Suprapubic skin (tissue), 4 donors: ENCODE results near the gene NARS2. TPM values are rescaled to one million over a fixed set of nuclear protein-coding genes. Genes with fewer than 3 reads are reported as not detected.

Source experiments
- DNase-seq, 2 donors: peaks; one replicate each; pipeline ENCODE4 v3.0.0-alpha.2; 2019; ENCODE audit warnings: low spot score in 2 of 2
- H3K27ac ChIP-seq: fragments of 200-600 bp; sonication (generic); one replicate; pipeline ENCODE4 v1.5.1; 2019
- H3K27me3 ChIP-seq: fragments of 200-600 bp; sonication (generic); one replicate; pipeline ENCODE4 v1.5.1; 2019
- H3K36me3 ChIP-seq: fragments of 200-600 bp; sonication (generic); one replicate; pipeline ENCODE4 v1.5.1; 2019
- H3K4me1 ChIP-seq: fragments of 200-600 bp; sonication (generic); one replicate; pipeline ENCODE4 v1.5.1; 2019
- H3K4me3 ChIP-seq: fragments of 200-600 bp; sonication (generic); one replicate; pipeline ENCODE4 v1.5.1; 2019; ENCODE audit warnings: mild to moderate bottlenecking
- H3K9me3 ChIP-seq: fragments of 200-600 bp; sonication (generic); one replicate; pipeline ENCODE4 v1.5.1; 2019
- CTCF ChIP-seq, 2 donors: fragments of 200-600 bp in 1 of 2; fragments of 450-650 bp in 1 of 2; sonication (generic) in 1 of 2; IDR thresholded peaks; one replicate each; pipeline ENCODE4 v1.5.1; 2016 to 2019; ENCODE audit warnings: antibody characterized with exemption in 2 of 2, mild to moderate bottlenecking in 1 of 2, moderate library complexity in 1 of 2
- EP300 ChIP-seq: sonication (generic); formaldehyde crosslinking; IDR thresholded peaks from one replicate; pipeline ENCODE4 v1.6.1; 2017; ENCODE audit warnings: antibody characterized with exemption
- POLR2A ChIP-seq, 2 donors: fragments of 450-650 bp; IDR thresholded peaks; one replicate each; pipeline ENCODE4 v1.6.1; 2017; ENCODE audit warnings: antibody characterized with exemption in 2 of 2, mild to moderate bottlenecking in 2 of 2, moderate library complexity in 2 of 2
- POLR2AphosphoS5 ChIP-seq, 3 donors: sonication (generic); formaldehyde crosslinking; IDR thresholded peaks; one replicate each; pipeline ENCODE4 v1.6.1; 2017; ENCODE audit warnings: antibody characterized with exemption in 3 of 3
- WGBS: methylation state at CpG from one replicate; pipeline ENCODE4 v1.1.5; 2018; 5-methylcytosine and 5-hydroxymethylcytosine counted together
- total RNA-seq, 4 donors: library from RNA; depleted of rRNA; stranded (reverse); fragments of >200 nt; gene quantifications; one replicate each; pipeline ENCODE4 v1.1.0, GENCODE V29; 2016

The NARS2 gene
- total RNA-seq, 4 donors from 2014 or later = 10.9 to 14.7 (median 14.7) TPM

GRCh38 chr11:78398715-78399114, 175.9 kb downstream of the NARS2 start:
- Histone ChIP-seq H3K4me1 (peaks cover 3% of the 10 kb centered on the region), H3K9me3 (no peaks in the 10 kb centered on the region), H3K36me3 (no peaks in the 10 kb centered on the region), H3K27ac (no peak overlapping the region), H3K27me3 (no peaks in the 10 kb centered on the region), H3K4me3 (no peak overlapping the region)
- TF ChIP-seq CTCF (IDR thresholded peaks at IDR 0.05) = no peak
- no peak for TF ChIP-seq POLR2A (IDR thresholded peaks at IDR 0.05)
- TF ChIP-seq EP300 = no peak
- no peak for TF ChIP-seq POLR2AphosphoS5 (IDR thresholded peaks at IDR 0.05)
- DNase-seq = no peak
- 74% methylated on average over 1 of the region's 1 CpG for WGBS

DNA sequence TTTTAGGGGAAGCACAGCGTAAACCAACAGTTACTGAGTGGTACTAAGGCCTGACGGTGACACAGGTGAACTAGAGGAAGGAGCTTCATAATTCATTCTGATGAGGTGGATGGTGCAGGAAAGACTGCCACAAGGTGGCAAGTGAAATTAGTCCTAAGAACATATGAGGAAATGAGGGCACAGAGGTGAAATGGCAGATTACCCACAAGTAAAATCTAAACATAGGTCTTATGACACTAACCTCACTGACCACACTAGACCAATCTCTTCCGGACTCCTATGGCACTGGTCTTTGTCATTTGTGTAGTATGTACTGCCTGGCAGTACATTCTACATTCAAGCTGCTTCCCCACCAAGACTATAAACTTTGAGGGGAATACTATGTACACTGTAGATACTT, 177.3 kb downstream of the NARS2 start:
- Histone ChIP-seq H3K27ac (no peak overlapping the region), H3K4me3 (no peak overlapping the region), H3K27me3 (no peaks in the 10 kb centered on the region), H3K36me3 (no peaks in the 10 kb centered on the region), H3K9me3 (no peaks in the 10 kb centered on the region), H3K4me1 (peaks cover 3% of the 10 kb centered on the region)
- TF ChIP-seq POLR2AphosphoS5 (IDR thresholded peaks at IDR 0.05) (no peak), POLR2A (IDR thresholded peaks at IDR 0.05) (no peak), EP300 (no peak), CTCF (IDR thresholded peaks at IDR 0.05) (no peak)
- 79% methylated on average over 3 of the region's 3 CpGs for WGBS
- no peak for DNase-seq

DNA sequence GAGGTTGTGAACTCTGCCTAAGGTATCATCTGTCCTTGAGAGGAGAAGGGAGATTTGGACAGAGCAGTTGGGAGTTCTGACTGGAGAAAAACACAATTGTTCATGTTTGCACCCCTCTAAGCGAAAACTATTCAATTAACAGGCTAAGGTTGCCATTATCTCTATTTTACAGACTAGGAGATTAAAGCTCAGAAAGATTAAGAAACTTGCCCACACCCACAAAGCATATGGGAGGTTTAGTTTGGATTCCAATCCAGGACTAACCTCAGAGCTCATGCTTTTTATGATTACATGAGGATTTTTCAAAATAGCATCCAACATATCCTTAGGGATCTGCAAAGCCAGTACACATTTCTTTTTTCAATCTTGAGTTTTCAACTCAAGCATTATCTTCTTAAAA, 179.1 kb downstream of the NARS2 start:
- Histone ChIP-seq H3K27me3 (no peaks in the 10 kb centered on the region), H3K9me3 (no peaks in the 10 kb centered on the region), H3K27ac (no peak overlapping the region), H3K4me1 (peaks cover 3% of the 10 kb centered on the region), H3K4me3 (no peak overlapping the region), H3K36me3 (no peaks in the 10 kb centered on the region)
- TF ChIP-seq EP300 (no peak), POLR2A (IDR thresholded peaks at IDR 0.05) (no peak), POLR2AphosphoS5 (IDR thresholded peaks at IDR 0.05) (no peak), CTCF (IDR thresholded peaks at IDR 0.05) (no peak)
- no peak for DNase-seq
- WGBS = 93% methylated on average over 1 of the region's 1 CpG

DNA sequence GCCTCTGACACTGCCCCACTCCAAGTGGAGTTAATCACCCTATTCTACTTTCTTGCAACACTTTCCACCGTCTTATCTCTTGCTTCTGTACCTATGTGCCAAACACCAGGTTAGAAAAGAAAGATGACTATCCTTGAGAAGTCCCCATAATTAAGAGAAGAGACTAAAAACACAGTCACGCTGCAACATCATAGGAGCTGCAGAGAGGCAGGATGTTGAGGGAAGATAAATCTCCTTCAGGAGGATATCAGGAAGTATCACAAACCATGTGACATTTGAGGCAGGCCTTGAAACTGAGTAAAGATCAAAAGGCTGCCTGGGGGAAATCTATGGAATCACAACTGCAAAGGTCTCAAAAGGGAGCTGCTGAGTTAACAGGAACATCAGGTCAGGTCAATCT, 181.8 kb downstream of the NARS2 start:
- H3K36me3 ChIP-seq = no peaks in the 10 kb centered on the region
- H3K9me3 ChIP-seq = no peaks in the 10 kb centered on the region
- no peak overlapping the region for H3K27ac ChIP-seq
- no peak overlapping the region for H3K4me3 ChIP-seq
- H3K4me1 ChIP-seq = peaks cover 3% of the 10 kb centered on the region
- no peaks in the 10 kb centered on the region for H3K27me3 ChIP-seq
- 55% methylated on average over 2 of the region's 2 CpGs for WGBS
- TF ChIP-seq EP300 (no peak), CTCF (IDR thresholded peaks at IDR 0.05) (no peak), POLR2AphosphoS5 (IDR thresholded peaks at IDR 0.05) (no peak), POLR2A (IDR thresholded peaks at IDR 0.05) (no peak)
- no peak for DNase-seq

- WGBS = 88% methylated on average over 1 of the region's 1 CpG
- Histone ChIP-seq H3K4me1 (no peaks in the 10 kb centered on the region), H3K9me3 (no peaks in the 10 kb centered on the region), H3K27me3 (no peaks in the 10 kb centered on the region), H3K4me3 (no peak overlapping the region), H3K36me3 (no peaks in the 10 kb centered on the region), H3K27ac (no peak overlapping the region)
- TF ChIP-seq POLR2A (IDR thresholded peaks at IDR 0.05) (no peak), EP300 (no peak), POLR2AphosphoS5 (IDR thresholded peaks at IDR 0.05) (no peak), CTCF (IDR thresholded peaks at IDR 0.05) (no peak)
- no peak for DNase-seq
Observed at GRCh38 chr11:78391424-78391823, 183.2 kb downstream of the NARS2 start.
